Common myeloid progenitor, CD34-positive (primary cell): Measurements from ENCODE around the gene ZNF740.
A peak's percentile ranks its signal among the peaks of the same experiment; 100 is the strongest.

Experiments
- CTCF ChIA-PET: fragments of 350-600 bp; sonication (Branson Sonifier 250); formaldehyde crosslinking; loops from one replicate; lab custom pipeline; 2021; ENCODE audit warnings: antibody characterized with exemption; lab: Charles Lee
- POLR2A ChIA-PET: fragments of 350-600 bp; sonication (Branson Sonifier 250); formaldehyde crosslinking; loops from one replicate; lab custom pipeline; 2021; ENCODE audit warnings: antibody characterized with exemption; lab: Charles Lee
- DNase-seq, 3 donors: peaks; one replicate each; pipeline versions ENCODE4 v3.0.0 to v3.0.0-alpha.2; 2013
- H3K27ac ChIP-seq, 2 experiments: 1 replicate in 1 of 2; 2 replicates in 1 of 2; pipeline ENCODE4 v1.7.0; 2013; ENCODE audit warnings: inconsistent platforms in 2 of 2, low read length in 2 of 2, mild to moderate bottlenecking in 2 of 2, low read depth in 1 of 2, moderate library complexity in 1 of 2; ENCODE audit not compliant: severe bottlenecking in 2 of 2, insufficient read depth in 1 of 2, poor library complexity in 1 of 2
- H3K27me3 ChIP-seq, 5 experiments: replicated peaks in 2 of 5; 1 replicate in 3 of 5; 2 replicates in 2 of 5; pipeline versions ENCODE4 v1.6.1 to v1.7.0; 2013; ENCODE audit warnings: low read length in 4 of 5, mild to moderate bottlenecking in 2 of 5, moderate library complexity in 2 of 5, inconsistent platforms in 1 of 5; ENCODE audit not compliant: insufficient read depth in 5 of 5, control insufficient read depth in 4 of 5
- H3K36me3 ChIP-seq, 4 experiments: 1 replicate in 2 of 4; 2 replicates in 2 of 4; pipeline versions ENCODE4 v1.6.1 to v1.7.0; 2013; ENCODE audit warnings: low read length in 3 of 4, control low read depth in 1 of 4, mild to moderate bottlenecking in 1 of 4; ENCODE audit not compliant: control insufficient read depth in 4 of 4, insufficient read depth in 4 of 4
- H3K4me1 ChIP-seq, 4 experiments: 1 replicate in 3 of 4; 2 replicates in 1 of 4; pipeline versions ENCODE4 v1.6.1 to v1.7.1; 2013; ENCODE audit warnings: low read length in 3 of 4, mild to moderate bottlenecking in 3 of 4, control low read depth in 1 of 4, inconsistent platforms in 1 of 4, moderate library complexity in 1 of 4; ENCODE audit not compliant: control insufficient read depth in 4 of 4, insufficient read depth in 4 of 4; ENCODE audit errors: control extremely low read depth in 1 of 4
- H3K4me3 ChIP-seq, 7 experiments: 1 replicate in 4 of 7; 2 replicates in 3 of 7; pipeline versions ENCODE4 v1.5.1 to v1.7.0; 2013; ENCODE audit warnings: mild to moderate bottlenecking in 7 of 7, low read length in 6 of 7, moderate library complexity in 6 of 7, inconsistent platforms in 2 of 7, low read depth in 2 of 7, control low read depth in 1 of 7; ENCODE audit not compliant: insufficient read depth in 4 of 7, control insufficient read depth in 1 of 7; ENCODE audit errors: extremely low read depth in 1 of 7
- H3K9me3 ChIP-seq, 5 experiments: 1 replicate in 4 of 5; 2 replicates in 1 of 5; pipeline versions ENCODE4 v1.6.1 to v1.7.1; 2013; ENCODE audit warnings: low read length in 4 of 5, mild to moderate bottlenecking in 2 of 5, inconsistent platforms in 1 of 5, low read depth in 1 of 5, moderate library complexity in 1 of 5; ENCODE audit not compliant: control insufficient read depth in 4 of 5, insufficient read depth in 2 of 5; ENCODE audit errors: control extremely low read depth in 1 of 5
- WGBS: methylation state at CpG from one replicate; pipeline ENCODE4 v1.1.5; 2013; ENCODE audit not compliant: insufficient coverage; 5-methylcytosine and 5-hydroxymethylcytosine counted together

The ZNF740 gene

GRCh38 chr12:53147653-53148052 lies 32.9 kb upstream of the ZNF740 start:
- Histone ChIP-seq H3K4me3 (no peak overlapping the region), H3K4me1 (no peaks in the 10 kb centered on the region), H3K27me3 (no peaks in the 10 kb centered on the region), H3K9me3 (no peaks in the 10 kb centered on the region), H3K27ac (no peak overlapping the region), H3K36me3 (no peaks in the 10 kb centered on the region)
- no peak for DNase-seq
- no CpG with 5 or more reads among the region's 15 CpGs for WGBS
- POLR2A ChIA-PET, result no interaction called here
- CTCF ChIA-PET, result interaction anchor here (1.6 kb wide), 1 partner anchor 66 kb away, joined by 3 read pairs; no protein-coding TSS in a partner anchor

DNA sequence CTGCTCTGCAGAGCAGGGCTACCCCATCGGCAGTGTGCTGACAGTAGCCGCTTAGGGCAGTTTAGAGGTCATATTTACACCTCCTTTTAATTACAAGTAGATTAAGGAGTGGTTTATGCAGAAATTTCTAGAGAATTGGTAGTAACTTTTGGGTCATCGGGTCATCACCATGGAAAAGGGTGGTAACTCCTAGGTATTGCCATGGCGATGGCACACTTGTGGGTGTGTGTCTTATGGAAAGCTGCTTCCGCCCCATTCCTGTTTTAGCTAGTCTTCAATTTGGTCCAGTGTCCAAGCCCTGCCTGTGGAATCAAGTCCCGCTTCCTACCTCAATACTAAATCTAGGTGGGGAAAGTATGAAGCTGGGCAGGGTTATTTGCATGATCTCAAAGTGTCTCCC lies 29.5 kb upstream of the ZNF740 start:
- Histone ChIP-seq H3K27ac (no peak overlapping the region), H3K9me3 (no peaks in the 10 kb centered on the region), H3K27me3 (no peaks in the 10 kb centered on the region), H3K36me3 (no peaks in the 10 kb centered on the region), H3K4me3 (no peak overlapping the region), H3K4me1 (no peaks in the 10 kb centered on the region)
- CTCF ChIA-PET, result interaction anchor here (0.7 to 1.4 kb wide), 3 partner anchors 9 to 46 kb away, joined by 3 to 11 read pairs (median 3); no protein-coding TSS in a partner anchor
- 100% methylated on average over 2 of the region's 6 CpGs for WGBS
- POLR2A ChIA-PET, result no interaction called here
- no peak for DNase-seq

DNA sequence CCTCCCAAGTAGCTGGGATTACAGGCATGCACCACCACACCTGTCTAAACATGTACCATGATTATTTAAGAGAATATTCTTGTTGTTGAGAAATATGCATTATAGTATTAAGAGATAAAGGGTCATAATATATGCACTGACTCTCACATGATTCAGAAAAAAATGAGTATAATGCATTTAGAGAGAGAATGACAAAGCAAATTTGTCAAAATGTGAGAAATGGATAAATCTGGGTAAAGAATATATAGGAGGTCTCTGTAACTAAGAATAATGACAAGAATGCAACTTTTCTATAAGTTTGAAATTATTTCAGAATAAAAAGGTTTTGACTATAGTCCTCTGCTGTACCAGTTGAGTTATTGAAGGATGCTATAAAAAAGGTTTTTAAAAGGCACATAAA lies 28.1 kb upstream of the ZNF740 start:
- CTCF ChIA-PET, result interaction anchor here (0.9 to 1.4 kb wide), 2 partner anchors 87 to 105 kb away, joined by 3 to 4 read pairs; no protein-coding TSS in a partner anchor
- POLR2A ChIA-PET, result no interaction called here
- no peak overlapping the region for H3K27ac ChIP-seq
- H3K36me3 ChIP-seq, result no peaks in the 10 kb centered on the region
- no peaks in the 10 kb centered on the region for H3K27me3 ChIP-seq
- H3K4me3 ChIP-seq, result no peak overlapping the region
- no peak for DNase-seq
- H3K4me1 ChIP-seq, result no peaks in the 10 kb centered on the region
- no peaks in the 10 kb centered on the region for H3K9me3 ChIP-seq

DNA sequence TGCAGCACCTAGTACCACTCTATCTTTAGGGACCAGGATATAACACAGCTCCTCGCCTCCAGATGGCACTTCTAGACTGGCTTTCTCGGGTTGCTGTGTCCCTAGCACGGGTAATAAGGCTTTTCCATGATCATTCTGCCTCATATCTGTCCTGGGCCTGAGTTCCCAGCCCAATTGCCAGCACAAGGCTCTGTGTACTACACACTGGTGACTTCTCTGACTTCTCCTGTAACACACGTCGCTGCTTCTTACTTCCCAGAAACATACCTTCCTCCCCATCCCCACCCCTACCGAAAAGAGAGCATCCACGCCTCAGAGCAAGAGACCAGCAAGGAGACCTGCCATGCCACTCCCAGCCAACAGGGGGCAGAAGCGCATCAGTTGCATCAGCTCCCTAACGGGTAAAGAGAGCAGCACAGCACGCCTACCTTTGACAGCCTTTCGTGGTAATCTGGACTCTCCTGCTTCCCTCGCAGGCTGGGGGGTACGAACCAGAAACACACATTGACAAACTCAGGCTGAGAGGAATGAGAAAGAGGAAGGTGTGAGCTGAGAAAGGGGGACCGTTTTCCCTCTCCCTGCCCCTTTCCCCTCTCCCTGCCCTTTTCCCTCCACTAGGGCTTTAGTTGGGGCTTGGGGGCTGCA lies 21.2 kb upstream of the ZNF740 start:
- CTCF ChIA-PET, result interaction anchor here (0.7 to 8.0 kb wide), 32 partner anchors 8 to 500 kb away, joined by 3 to 97 read pairs (median 5); partner anchors contain the start of genes AAAS, CSAD, IGFBP6 and ITGB7
- DNase-seq, result peak; percentile 81 to 90 (median 85)
- WGBS, result 14% methylated on average over 11 of the region's 14 CpGs
- no peaks in the 10 kb centered on the region for H3K9me3 ChIP-seq
- no peaks in the 10 kb centered on the region for H3K27me3 ChIP-seq
- H3K4me3 ChIP-seq, result no peak overlapping the region
- no peaks in the 10 kb centered on the region for H3K36me3 ChIP-seq
- H3K4me1 ChIP-seq, result peaks cover 0 to 8% (median 2%) of the 10 kb centered on the region in 4 experiments
- H3K27ac ChIP-seq, result no peak overlapping the region
- POLR2A ChIA-PET, result interaction anchor here (1.3 kb wide), 1 partner anchor 39 kb away, joined by 6 read pairs; no protein-coding TSS in a partner anchor

GRCh38 chr12:53160000-53160399 lies 20.5 kb upstream of the ZNF740 start:
- Histone ChIP-seq H3K27me3 (no peaks in the 10 kb centered on the region), H3K4me1 (peaks cover 0 to 8% (median 2%) of the 10 kb centered on the region in 4 experiments), H3K9me3 (no peaks in the 10 kb centered on the region), H3K4me3 (no peak overlapping the region), H3K36me3 (no peaks in the 10 kb centered on the region), H3K27ac (no peak overlapping the region)
- CTCF ChIA-PET, result interaction anchor here (0.7 to 8.0 kb wide), 33 partner anchors 8 to 500 kb away, joined by 3 to 97 read pairs (median 5); partner anchors contain the start of genes AAAS, CSAD, IGFBP6 and ITGB7
- POLR2A ChIA-PET, result interaction anchor here (1.3 kb wide), 1 partner anchor 38 kb away, joined by 6 read pairs; no protein-coding TSS in a partner anchor
- no peak for DNase-seq
- WGBS, result 91% methylated on average over 14 of the region's 16 CpGs

DNA sequence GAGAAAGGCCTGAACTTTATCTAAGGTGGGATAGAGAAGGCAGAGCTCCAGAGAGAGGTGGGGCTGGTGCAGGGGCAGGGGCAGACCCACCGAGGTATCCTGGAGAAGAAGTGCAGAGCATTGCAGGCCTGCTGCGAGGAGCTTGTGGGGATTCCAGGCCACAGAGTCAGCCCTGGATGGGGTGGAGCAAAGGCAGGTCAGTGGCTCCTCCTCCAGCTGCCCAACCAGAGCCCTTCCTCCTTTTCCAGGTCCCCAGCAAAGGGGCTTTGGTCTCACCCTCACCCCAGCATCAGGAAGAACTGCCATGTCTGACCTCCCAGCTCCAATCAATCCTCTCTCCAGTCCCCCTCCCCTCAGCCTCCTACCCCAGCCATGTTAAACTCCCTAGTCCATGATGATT lies 19.8 kb upstream of the ZNF740 start:
- 94% methylated on average over 2 of the region's 2 CpGs for WGBS
- H3K36me3 ChIP-seq, result no peaks in the 10 kb centered on the region
- POLR2A ChIA-PET, result no interaction called here
- DNase-seq, result no peak
- peaks cover 0 to 8% (median 2%) of the 10 kb centered on the region in 4 experiments for H3K4me1 ChIP-seq
- CTCF ChIA-PET, result interaction anchor here (0.7 to 8.0 kb wide), 21 partner anchors 8 to 499 kb away, joined by 3 to 97 read pairs (median 11); partner anchors contain the start of genes AAAS, CSAD, IGFBP6 and ZNF740
- no peak overlapping the region for H3K4me3 ChIP-seq
- H3K27ac ChIP-seq, result no peak overlapping the region
- no peaks in the 10 kb centered on the region for H3K9me3 ChIP-seq
- H3K27me3 ChIP-seq, result no peaks in the 10 kb centered on the region
